HG03521 (cell line): Measurements from ENCODE around the gene CDHR3.

Experiments used
- ATAC-seq: cut with Tn5 transposase; IDR thresholded peaks from one replicate; pipeline ENCODE4 v1.9.1; 2021; ENCODE audit warnings: mild to moderate bottlenecking, moderate library complexity; ENCODE audit not compliant: unreplicated experiment

CDHR3 gene

DNA sequence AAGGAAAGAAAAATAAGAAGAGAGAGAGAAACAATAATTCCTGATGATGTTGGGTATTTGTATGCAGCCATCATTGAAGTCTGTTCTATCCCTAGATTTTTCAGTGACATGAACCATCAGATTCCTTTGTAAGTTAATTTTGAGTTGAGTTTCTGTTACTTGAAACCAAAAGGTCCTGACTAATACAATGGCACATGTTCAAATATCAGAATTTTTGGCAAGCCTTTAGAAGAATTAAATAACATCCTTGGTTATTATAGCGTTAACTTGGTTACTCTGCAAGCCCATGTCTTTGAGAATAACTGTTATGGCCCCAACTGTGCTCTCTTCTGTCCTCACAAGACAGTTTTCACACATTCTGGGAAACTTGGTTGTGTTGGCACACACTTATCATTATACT, 82.5 kb downstream of the CDHR3 start:
- ATAC-seq = no peak

DNA sequence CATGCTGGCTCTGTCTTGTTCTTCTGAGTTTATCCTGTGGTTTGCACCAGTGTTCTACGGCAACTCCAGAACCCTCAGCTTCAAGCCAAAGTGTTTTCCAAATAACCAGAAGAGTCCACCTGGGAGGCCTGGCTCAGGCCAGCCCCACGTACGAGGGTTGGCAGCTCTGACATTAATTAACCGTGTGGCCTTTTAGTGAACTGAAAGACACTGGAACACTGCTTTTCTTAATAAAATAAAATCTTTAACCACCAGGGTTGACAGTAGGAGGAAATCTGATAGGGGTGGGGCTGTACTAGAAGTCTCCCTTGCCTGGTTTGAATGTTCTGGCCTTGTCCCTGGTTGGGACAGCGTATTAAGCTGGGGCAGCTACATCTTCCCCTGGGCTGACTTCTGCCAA, 84.1 kb downstream of the CDHR3 start:
- no peak for ATAC-seq

DNA sequence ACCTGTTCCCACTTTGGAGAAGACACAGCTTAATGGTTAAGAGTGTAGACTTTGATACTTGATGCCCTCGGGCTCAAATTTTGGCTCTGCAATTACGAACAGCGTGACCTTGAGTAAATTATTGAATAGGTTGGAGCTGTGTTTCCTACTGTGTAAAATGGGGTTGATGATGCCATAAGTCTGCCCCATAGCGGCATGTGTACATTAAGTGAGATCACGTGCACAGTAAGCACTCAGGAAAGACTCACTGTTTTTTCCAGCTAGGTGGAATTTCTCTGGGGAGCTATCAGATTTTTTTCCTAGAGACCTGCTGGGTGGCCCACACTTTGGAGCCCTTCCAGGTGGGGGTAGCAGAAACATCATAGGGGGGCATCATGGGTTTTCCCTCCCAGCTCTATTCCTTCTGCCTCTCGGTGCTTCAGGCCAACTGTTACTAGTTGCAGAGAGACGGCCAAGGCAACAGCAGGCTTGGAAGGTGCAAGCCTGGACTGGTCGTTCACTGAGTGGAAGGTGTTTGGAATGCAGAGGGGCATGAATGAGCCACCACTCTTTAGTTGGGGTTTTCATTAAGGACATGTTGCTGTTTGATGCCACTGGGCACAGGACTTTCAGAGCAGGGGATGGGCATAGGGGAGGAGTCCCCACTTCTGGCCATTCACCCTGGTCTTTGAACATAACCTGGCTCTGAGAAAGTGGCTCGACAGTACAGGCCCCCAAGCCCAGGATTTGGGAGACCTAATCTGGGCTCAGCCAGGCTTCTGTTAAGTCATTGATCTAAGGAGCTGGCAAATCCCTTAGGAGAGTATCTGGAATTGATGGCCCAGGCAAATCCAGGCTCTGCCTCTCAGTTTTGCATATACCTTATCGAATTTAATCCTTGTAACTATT, 85.0 kb downstream of the CDHR3 start:
- ATAC-seq = no peak

DNA sequence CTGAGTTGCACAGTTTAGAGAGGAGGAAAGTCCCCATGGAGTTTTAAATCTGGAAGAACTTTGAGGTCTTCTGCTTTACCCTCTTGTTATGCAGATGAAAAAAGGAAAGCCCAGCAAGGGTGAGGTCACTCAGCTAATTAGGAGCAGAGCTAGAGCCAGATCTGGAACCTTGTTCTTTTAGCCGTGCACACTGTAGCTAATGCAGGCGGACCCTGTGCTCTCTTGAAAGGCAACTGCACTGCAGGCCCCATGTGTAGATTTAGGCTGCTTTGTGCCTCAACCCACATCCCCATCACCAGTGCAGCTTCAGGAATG, 85.6 kb downstream of the CDHR3 start:
- no peak for ATAC-seq

GRCh38 chr7:106049139-106049752, 86.2 kb downstream of the CDHR3 start:
- no peak for ATAC-seq

- no peak for ATAC-seq
These were observed 87.1 kb downstream of the CDHR3 start for GRCh38 chr7:106050002-106050745.

DNA sequence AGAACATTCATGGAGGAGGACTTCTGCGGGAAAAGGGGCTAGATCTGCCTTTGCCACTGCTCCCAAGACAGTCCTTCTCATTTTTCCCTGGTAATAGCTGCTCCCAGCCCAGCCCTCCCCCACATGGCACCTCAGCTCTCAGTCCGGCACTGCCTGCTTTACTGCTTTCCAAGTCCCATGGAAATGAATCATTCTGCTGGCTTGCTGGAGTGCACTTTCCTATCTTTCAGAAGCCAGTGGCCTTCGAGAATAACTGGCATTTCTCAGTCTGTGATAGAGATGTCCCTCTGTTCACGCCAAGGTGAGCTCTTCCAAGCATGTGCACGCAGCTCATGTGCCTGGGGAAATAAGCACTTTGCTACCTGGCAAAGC, 87.7 kb downstream of the CDHR3 start:
- ATAC-seq = no peak

DNA sequence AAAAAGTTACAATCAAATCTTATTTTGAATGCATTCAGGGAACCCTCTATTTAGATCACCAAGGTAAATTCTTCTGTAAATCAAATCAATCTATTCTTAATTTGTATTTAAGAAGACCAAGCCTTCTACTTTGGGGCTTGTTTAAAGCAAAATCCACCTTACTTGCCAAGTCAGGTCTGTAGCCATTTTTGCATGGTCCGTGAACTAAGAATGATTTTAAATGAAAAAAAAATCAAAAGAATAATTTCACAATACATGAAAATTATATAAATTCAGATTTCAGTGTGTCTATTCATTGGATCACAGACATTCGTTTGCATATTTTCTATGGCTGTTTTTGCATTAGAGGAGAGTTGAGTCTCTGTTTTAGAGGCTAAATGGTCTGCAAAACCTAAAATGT, 89.6 kb downstream of the CDHR3 start:
- ATAC-seq = no peak

DNA sequence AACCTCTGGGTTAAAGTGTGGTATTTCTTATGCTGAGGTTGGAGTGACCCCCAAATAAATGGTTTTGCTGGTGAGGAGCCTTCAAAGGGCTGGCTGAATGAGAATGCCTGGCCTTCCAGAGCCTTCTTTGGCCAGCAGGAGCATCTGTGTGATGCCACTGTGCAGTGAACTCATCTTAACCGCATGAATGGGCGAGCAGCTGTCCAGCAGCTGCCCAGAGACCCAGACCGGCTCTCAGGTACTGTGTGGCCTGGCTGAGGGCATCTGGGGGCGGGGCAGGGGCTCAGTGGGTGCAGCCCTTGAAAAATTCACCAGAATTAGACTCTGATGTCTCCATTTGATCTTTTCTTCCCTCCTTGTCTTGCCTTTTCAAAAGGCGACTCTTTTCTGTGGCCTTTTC, 90.0 kb downstream of the CDHR3 start:
- no peak for ATAC-seq

GRCh38 chr7:106054156-106054910, 91.3 kb downstream of the CDHR3 start:
- ATAC-seq = no peak

DNA sequence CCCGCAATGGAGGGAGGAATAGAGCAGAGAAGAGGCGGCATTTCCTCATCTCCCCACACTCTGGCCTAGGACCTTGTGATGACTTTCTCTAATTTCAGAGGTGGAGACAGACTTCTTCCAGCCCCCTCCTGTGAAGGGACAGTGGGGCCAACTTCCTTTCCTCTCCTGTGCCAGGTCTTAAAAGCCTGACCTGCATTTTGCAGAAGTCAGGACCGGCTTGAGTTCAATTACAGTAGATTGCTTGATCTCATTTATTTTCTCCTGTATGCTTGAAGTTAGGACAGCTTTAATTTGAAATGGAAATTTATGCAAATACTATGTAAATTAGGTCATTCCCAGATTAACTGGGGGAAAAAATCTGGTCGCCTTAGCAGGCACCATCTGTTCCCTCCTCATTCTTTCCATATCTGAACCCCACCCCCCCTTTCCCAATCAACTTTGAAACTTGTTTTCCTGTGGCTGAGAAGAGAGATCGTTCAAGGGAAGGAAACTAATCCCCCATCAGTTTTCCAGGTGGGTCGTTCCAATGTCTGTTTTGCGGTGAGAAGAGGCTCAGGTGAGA, 92.0 kb downstream of the CDHR3 start:
- ATAC-seq = no peak

GRCh38 chr7:106056513-106057203, 93.6 kb downstream of the CDHR3 start:
- ATAC-seq = peak; percentile 36

- ATAC-seq = no peak
These were observed 94.3 kb downstream of the CDHR3 start for GRCh38 chr7:106057204-106057961.

GRCh38 chr7:106057962-106058927, 95.2 kb downstream of the CDHR3 start:
- peak; percentile 52 for ATAC-seq

DNA sequence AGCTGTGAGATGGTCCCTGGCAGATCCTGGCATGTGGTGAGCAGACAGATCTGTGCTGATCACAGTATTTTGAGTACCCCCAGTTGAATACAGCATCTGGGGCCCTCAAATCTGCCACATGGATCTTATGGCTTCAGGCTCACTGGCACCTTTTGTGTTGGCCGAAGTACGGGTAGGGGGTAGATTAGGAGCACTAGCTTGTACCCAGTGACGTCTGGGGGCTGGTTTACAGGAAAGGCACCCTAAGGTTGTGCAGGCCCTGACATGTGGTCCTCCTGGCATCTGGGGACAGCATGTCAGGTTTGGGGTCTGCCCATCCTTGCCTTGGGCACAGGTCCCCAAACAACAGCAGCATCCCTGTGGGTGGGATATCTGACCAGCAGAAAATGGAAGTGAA, 95.9 kb downstream of the CDHR3 start:
- ATAC-seq = no peak

GRCh38 chr7:106059556-106059955, 96.5 kb downstream of the CDHR3 start:
- ATAC-seq = no peak

DNA sequence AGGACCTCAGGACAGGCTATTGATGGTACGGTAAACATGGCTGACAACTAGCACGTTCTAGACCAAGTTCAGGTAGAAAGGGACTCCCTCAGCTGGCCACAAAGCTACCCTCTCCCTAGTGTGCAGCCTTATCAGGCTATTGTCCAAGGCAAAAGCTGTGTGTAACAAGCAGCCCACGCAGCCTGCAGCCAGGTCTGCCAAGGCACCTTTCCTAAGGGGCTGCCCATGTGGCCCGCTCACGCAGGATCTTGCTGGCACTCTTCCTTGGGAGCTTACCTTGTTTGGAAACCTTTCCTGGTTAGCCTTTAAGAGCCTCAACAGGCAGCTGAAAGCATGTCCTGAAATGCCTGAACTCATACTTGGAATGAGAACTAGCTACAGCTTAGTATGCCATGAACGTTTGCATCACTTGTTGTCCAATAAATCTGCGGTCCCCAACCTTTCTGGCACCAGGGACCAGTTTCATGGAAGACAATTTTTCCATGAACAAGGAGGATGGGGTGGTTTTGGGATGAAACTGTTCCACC, 97.4 kb downstream of the CDHR3 start:
- no peak for ATAC-seq

GRCh38 chr7:106061301-106061979, 98.4 kb downstream of the CDHR3 start:
- ATAC-seq = peak; percentile 29
